Lower lobe of right lung (tissue), 2 donors: Measurements from ENCODE around the gene CEP290. TPM values are rescaled to one million over a fixed set of nuclear protein-coding genes. Genes with fewer than 3 reads are reported as not detected.

Experiments
- ATAC-seq, 2 donors: fragments of 200-7000 bp; cut with Tn5 transposase; one replicate each; pipeline ENCODE4 v1.9.1; 2020 to 2022; ENCODE audit warnings: mild to moderate bottlenecking in 2 of 2, moderate library complexity in 2 of 2
- DNase-seq: peaks from one replicate; pipeline ENCODE4 v3.0.0-alpha.2; 2020
- H3K27ac ChIP-seq: fragments of 200-600 bp; one replicate; pipeline ENCODE4 v1.8.0; 2022
- H3K27me3 ChIP-seq: fragments of 200-600 bp; one replicate; pipeline ENCODE4 v1.8.0; 2022; ENCODE audit warnings: low read depth
- H3K36me3 ChIP-seq: fragments of 200-600 bp; one replicate; pipeline ENCODE4 v1.8.0; 2022; ENCODE audit warnings: mild to moderate bottlenecking
- H3K4me1 ChIP-seq: fragments of 200-600 bp; one replicate; pipeline ENCODE4 v1.8.0; 2022
- H3K4me3 ChIP-seq: fragments of 200-600 bp; one replicate; pipeline ENCODE4 v1.8.0; 2022; ENCODE audit warnings: mild to moderate bottlenecking
- H3K9me3 ChIP-seq: fragments of 200-600 bp; one replicate; pipeline ENCODE4 v1.8.0; 2022
- CTCF ChIP-seq: fragments of 200-600 bp; IDR thresholded peaks from one replicate; pipeline ENCODE4 v1.8.0; 2022; ENCODE audit warnings: antibody characterized with exemption, mild to moderate bottlenecking
- intact Hi-C: fragments of 100-400 bp; cut with DNase I; formaldehyde crosslinking; loops from one replicate; pipeline ENCODE4 v1.11.0; 2022
- total RNA-seq: library from RNA; stranded (reverse); fragmentation: NEBNext Ultra II Directional; extraction: Animal tissue kit (Norgen Biotek cat#: 25700); gene quantifications from one replicate; pipeline ENCODE4 v1.2.1, GENCODE V29; 2021
- donor health status: DM: no; HTN: yes; CAD: no; lungs with severe emphysema.

CEP290 gene
- total RNA-seq, 1 donor from 2014 or later, result 11.6 TPM

GRCh38 chr12:88029093-88029665, 112.7 kb downstream of the CEP290 start, which contains the start of gene C12orf50:
Gene C12orf50, minus strand, starts transcription at chr12:88029401. Its CDS starts 2,439 bp downstream, at chr12:88026962.
- no peak for TF ChIP-seq CTCF
- H3K27ac ChIP-seq, result no peak within 1 kb of the TSS
- ATAC-seq (no peak), DNase-seq (no peak)
- no peaks in the 10 kb centered on the region for H3K4me1 ChIP-seq
- H3K9me3 ChIP-seq, result no peaks in the 10 kb centered on the region
- no peaks in the 10 kb centered on the region for H3K36me3 ChIP-seq
- H3K27me3 ChIP-seq, result no peaks in the 10 kb centered on the region
- intact Hi-C loops, result no loop called here
- no peak within 1 kb of the TSS for H3K4me3 ChIP-seq

GRCh38 chr12:88026196-88026595, 115.7 kb downstream of the CEP290 start:
- intact Hi-C loops, result no loop called here
- Histone ChIP-seq H3K4me1 (no peaks in the 10 kb centered on the region), H3K4me3 (no peak overlapping the region), H3K36me3 (no peaks in the 10 kb centered on the region), H3K27me3 (no peaks in the 10 kb centered on the region), H3K27ac (no peak overlapping the region), H3K9me3 (no peaks in the 10 kb centered on the region)
- no peak for TF ChIP-seq CTCF
- ATAC-seq (no peak), DNase-seq (no peak)

- no peak overlapping the region for H3K4me3 ChIP-seq
- no peak for TF ChIP-seq CTCF
- H3K4me1 ChIP-seq, result no peaks in the 10 kb centered on the region
- ATAC-seq (no peak), DNase-seq (no peak)
- no peaks in the 10 kb centered on the region for H3K27me3 ChIP-seq
- no peaks in the 10 kb centered on the region for H3K36me3 ChIP-seq
- no peak overlapping the region for H3K27ac ChIP-seq
- peaks cover 8% of the 10 kb centered on the region for H3K9me3 ChIP-seq
- intact Hi-C loops, result no loop called here
Observed at GRCh38 chr12:88017964-88018363, 123.9 kb downstream of the CEP290 start.

- TF ChIP-seq CTCF, result no peak
- Histone ChIP-seq H3K4me3 (no peak overlapping the region), H3K9me3 (peaks cover 8% of the 10 kb centered on the region), H3K4me1 (no peaks in the 10 kb centered on the region), H3K36me3 (no peaks in the 10 kb centered on the region), H3K27me3 (no peaks in the 10 kb centered on the region), H3K27ac (no peak overlapping the region)
- intact Hi-C loops, result no loop called here
- no peak for ATAC-seq
- DNase-seq, result no peak
Observed at GRCh38 chr12:88015825-88016224, 126.1 kb downstream of the CEP290 start.

- Histone ChIP-seq H3K36me3 (no peaks in the 10 kb centered on the region), H3K4me3 (no peak overlapping the region), H3K9me3 (no peaks in the 10 kb centered on the region), H3K27ac (no peak overlapping the region), H3K4me1 (no peaks in the 10 kb centered on the region), H3K27me3 (no peaks in the 10 kb centered on the region)
- no peak for TF ChIP-seq CTCF
- ATAC-seq (peak in 1 of 2 donors; percentile 37), DNase-seq (no peak)
- intact Hi-C loops, result no loop called here
Observed at GRCh38 chr12:88011755-88012154, 130.1 kb downstream of the CEP290 start.

GRCh38 chr12:88006351-88006750, 135.5 kb downstream of the CEP290 start:
- H3K4me3 ChIP-seq, result no peak overlapping the region
- intact Hi-C loops, result no loop called here
- no peaks in the 10 kb centered on the region for H3K36me3 ChIP-seq
- DNase-seq, result no peak
- no peak overlapping the region for H3K27ac ChIP-seq
- no peaks in the 10 kb centered on the region for H3K9me3 ChIP-seq
- ATAC-seq, result no peak
- no peaks in the 10 kb centered on the region for H3K4me1 ChIP-seq
- H3K27me3 ChIP-seq, result no peaks in the 10 kb centered on the region
- no peak for TF ChIP-seq CTCF
